Esophagus squamous epithelium (tissue), 4 donors: ENCODE results near the gene LRRC74A.

Experiments
- POLR2A ChIP-seq, 4 donors: fragments of 450-650 bp; IDR thresholded peaks; one replicate each; pipeline ENCODE4 v1.6.1; 2017; ENCODE audit warnings: antibody characterized with exemption in 4 of 4, mild to moderate bottlenecking in 4 of 4, moderate library complexity in 3 of 4
- TF ChIP-seq, protein P1 (sequence below), 6 experiments: fragments of 450-650 bp in 4 of 6; fragments of 200-600 bp in 2 of 6; sonication (generic) in 2 of 6; IDR thresholded peaks; one replicate each; pipeline ENCODE4 v1.5.1; 2016 to 2019; ENCODE audit warnings: antibody characterized with exemption in 6 of 6, mild to moderate bottlenecking in 4 of 6, moderate library complexity in 4 of 6

DNA sequence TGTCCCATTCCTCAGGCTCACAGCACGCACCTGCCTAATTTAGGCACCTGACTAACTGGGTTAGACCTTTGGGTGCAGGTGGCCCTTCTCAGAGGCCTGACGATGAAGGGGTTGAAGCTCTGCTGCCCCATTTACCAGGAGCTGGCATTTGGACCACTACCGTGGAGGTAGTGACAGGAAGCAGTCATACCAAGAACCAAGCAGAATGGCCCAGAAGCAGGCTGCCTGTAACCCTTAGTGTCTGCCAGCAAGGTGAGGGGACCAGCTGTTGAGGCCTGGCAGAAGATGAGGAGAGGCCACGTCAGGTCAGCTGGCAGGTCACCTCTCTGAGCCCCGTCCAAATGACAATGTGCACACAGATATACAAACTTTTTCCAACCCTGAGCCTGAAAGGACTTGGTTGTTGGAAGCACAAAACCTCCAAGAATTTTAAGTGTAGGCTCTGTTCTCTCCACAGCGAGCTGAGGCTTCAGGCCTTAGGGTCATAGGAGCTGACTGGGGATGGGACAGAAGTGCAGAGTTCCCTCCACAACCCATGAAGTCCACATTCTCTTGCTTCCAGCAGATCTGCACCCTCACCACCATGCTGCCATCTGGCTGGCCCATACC lies 41.8 kb upstream of the LRRC74A start:
- TF ChIP-seq, protein P1, sequence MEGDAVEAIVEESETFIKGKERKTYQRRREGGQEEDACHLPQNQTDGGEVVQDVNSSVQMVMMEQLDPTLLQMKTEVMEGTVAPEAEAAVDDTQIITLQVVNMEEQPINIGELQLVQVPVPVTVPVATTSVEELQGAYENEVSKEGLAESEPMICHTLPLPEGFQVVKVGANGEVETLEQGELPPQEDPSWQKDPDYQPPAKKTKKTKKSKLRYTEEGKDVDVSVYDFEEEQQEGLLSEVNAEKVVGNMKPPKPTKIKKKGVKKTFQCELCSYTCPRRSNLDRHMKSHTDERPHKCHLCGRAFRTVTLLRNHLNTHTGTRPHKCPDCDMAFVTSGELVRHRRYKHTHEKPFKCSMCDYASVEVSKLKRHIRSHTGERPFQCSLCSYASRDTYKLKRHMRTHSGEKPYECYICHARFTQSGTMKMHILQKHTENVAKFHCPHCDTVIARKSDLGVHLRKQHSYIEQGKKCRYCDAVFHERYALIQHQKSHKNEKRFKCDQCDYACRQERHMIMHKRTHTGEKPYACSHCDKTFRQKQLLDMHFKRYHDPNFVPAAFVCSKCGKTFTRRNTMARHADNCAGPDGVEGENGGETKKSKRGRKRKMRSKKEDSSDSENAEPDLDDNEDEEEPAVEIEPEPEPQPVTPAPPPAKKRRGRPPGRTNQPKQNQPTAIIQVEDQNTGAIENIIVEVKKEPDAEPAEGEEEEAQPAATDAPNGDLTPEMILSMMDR (IDR thresholded peaks at IDR 0.05), result no peak
- TF ChIP-seq POLR2A (IDR thresholded peaks at IDR 0.05), result no peak
